ENCODE measurements around the gene PAPSS2.

Gene PAPSS2

DNA sequence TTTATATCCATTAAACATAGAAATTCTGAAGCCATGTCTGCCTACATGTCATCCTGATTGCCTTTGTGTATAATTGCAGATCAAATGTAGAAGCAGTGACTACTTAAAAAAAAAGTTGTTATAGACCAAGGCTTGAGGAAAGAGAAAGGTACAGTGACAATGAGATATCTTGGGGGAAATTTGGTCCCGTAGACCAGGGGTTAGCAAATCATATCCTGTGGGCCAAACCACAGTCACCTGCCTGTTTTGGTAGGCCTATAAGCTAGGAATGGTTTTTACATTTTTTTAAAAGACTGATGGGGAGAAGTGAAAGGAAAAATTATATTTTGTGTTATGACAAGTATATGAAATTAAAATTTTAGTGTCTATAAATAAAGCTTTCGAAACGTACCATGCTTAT lies 12.9 kb downstream of the PAPSS2 start:
- no peak for DNase-seq

DNA sequence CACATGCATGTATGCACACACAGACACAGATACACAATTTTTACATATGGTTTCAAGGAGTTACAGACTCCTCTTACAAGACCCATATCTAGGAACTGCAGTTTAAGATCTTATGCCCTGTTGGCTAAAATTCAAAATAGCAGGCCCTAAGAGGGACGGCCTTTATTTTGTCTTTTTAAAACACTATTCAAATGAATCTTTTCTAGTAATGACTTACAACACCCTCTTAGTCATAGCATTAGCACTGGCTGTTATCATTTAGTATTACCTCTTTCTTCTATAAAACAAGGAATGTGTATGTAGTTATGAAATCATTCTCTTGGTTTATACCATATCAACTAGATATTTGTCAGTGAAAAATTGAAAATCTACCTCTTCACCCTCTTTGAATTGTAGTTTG lies 15.3 kb downstream of the PAPSS2 start:
- DNase-seq: no peak

DNA sequence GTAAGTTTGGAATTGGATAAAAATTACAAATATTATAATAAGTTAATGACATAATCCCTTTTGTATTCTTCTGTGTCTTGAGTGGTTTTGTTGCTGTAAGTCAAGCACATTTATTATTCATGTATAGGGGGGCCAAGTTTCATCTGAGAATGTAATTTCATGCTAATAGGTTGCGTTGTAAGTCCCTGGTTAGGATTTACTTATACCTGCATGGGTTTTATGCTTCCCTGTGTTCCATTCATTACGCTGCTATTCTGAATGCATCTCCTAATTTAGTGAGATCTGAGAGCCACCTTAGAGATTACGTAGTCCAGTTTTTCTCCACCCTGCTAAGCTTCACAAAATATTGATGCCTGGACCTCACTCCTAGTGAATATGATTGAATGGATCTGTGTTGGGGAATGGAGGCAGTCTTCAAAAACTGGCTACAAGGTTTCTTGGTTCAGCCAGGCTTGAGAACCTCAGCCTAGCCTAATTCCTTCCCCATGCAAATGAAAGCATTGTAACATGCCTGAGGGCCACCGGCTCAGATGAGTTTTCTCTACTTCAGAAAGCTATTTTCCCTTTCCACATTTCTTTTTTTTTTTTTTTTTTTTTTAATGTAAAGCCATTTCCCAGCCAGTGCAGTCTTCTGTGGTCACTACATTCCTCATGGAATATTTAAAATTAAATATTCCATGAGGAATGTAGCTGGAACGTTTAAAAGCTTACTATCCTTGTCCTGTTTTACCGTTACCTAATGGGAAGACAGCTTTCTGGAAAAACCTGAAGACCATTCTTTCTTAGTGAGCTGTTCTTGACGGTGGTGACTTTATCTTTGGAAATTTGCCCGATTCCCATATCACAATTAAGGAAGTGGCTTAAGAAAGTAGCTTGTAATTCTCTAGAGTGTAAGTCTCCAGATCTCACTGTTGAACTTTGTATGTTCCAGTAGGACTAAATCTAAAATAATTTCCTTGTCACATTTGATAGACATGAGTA lies 16.0 kb downstream of the PAPSS2 start:
- no peak for DNase-seq

DNA sequence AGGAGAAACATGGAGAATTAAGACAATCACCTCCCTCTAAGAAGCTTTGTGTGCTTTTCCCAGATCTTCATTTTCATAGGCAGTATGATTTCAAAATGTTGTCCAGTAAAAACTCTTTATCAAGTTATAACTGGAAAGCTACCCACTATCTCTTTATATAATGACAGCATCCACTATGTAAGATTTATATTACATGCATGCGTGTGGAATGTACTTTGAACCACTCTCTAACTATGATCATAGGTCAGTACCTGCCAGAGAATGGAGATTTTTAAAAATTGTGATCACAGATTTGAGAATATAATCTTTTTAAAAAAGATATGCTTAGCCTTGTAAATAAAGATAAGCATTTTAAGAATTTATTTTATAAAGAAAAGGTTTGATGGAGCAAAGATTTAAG lies 17.9 kb downstream of the PAPSS2 start:
- DNase-seq: no peak

DNA sequence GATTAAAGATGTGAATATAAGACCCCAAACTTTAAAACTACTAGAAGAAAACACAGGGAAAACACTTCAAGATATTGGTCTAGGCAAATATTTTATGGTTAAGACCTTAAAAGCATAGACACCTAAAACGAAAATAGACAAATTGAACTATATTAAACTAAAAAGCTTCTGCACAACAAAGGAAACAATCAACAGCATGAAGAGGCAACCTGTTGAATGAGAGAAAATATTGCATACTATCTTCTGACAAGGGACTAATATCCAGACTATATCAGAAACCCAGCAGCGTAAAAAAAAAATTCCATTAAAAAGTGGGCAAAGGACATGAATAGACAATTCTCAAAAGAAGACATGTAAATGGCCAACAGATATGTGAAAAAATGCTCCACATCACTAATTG lies 18.6 kb downstream of the PAPSS2 start:
- no peak for DNase-seq

DNA sequence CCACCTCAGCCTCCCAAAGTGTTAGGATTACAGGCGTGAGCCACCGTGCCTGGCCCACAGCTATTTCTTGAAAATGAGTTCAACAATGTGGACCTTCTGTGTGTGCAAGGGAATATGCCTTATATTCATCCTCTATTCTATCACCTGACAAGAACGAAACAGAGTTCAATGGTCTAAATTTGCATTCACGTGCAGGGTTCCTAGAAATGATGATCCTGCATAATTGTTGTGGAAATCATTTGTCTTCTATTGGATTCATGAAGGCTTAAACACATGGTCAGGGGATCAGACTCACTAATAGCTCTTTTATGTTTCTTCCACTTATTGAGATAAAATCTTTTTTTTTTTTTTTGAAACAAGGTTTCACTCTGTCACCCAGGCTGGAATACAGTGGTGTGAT lies 23.7 kb downstream of the PAPSS2 start:
- no peak for DNase-seq

DNA sequence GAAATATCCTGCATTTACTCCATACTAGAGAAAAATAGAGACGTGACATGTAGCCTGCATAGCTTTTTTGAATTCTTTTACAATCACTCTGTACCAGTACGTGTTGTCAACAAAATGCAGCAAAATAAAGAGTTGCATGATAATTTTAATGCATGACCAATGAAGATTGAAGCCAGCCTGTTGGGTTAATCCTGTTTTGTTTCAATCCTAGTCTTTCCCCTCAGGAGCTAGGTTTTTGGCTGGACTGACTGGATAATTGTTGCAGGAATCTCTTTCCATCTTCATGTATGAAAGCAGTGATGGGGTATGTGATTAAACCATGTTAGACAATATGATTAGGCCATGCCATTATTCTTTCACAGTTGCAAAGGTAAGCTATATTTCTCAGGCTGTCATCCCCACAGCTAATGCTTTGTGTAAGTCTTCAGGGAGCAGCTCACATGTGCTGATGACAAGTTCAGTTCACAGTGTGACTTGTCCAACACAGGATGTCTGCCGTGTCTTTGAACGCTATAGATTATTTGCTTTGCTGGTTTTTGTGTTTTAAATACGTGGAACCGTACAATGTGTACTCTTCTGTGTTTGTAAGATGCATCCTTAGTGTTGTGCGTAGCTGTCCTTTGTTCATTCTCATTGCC lies 24.4 kb downstream of the PAPSS2 start:
- DNase-seq: no peak

DNA sequence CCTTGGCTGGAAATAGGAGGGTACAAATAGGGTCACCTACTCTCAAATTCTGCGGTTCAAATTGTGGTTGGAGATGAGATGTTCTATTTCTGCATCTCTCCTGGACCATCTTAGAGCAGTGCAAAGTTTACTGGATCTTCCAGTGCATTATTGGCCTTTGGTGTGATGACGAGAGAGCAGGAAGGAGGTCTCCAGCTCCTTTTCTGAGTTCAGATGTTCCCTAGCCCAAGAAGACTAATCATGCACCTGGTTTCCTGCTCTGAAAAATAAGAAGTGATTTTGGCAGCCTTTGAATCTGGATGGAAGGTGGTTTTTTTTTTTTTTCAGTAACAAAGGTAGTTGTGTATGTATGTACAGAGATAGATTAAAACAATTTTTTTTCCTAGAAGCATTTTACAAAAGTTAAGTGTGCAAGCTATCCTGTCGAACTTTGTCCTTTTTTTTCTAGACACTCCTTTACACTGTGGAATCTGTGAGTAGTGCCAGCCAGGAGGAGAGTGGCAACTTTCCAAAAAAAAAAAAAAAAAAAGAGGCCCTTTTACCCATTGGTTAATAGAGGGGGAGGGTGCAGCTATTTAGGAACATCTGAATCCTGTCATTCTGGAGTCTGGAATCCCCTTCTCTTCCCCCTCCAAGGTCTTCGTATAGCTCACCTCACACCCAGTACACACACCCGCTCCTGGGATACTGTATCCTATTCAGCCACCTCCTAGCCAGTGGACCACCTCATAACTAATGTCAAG lies 26.3 kb downstream of the PAPSS2 start:
- DNase-seq: no peak

DNA sequence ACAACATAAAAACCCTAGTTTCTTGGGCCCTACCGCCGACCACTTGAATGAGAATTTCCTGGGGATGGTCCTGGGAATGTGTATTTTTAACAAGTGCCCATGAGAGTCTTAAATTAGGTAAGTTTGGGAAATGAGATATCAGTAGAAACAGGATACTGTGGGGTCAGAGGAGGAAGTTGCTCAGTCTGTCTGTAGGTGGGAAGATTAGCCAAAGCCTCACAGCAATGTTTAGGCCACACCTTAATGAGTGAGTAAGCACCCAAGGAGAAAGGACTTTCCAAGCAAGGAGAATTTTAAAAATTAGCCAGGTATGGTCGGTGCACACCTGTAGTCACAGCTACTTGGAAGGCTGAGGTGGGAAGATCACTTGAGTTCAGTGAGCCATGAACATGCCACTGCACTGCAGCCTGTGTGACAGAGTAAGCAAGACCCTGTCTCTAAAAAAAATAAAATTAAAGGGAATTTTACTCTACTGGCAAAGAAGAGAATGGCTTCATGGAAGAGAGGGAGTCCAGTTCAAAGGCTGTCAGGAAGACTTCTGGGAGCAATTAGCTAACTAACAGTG lies 31.9 kb downstream of the PAPSS2 start:
- DNase-seq: no peak

DNA sequence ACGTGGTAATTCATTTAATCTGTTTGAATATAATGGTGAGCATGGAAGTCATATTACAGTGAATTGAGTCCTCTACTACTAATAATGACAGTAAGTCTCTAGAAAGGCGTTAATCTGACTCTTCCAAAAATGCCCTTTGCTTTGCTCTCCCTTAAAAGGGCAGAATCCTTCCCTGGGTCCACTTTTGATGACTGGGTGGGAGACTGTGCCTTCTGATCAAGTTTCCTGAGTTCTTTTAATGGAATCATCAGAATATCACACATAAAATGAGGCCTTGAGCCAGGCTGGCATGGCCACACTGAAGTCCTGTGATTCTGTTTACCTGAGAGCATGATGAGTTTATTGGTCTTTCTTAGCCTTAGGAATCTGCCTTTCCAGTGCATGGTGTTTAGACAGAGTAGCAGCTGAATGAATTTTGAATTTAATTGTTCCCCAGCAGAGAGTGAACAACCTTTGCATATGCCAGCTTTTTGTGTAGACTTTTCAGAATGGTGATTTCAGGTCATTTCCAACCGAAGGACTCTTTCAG lies 33.3 kb downstream of the PAPSS2 start:
- no peak for DNase-seq

DNA sequence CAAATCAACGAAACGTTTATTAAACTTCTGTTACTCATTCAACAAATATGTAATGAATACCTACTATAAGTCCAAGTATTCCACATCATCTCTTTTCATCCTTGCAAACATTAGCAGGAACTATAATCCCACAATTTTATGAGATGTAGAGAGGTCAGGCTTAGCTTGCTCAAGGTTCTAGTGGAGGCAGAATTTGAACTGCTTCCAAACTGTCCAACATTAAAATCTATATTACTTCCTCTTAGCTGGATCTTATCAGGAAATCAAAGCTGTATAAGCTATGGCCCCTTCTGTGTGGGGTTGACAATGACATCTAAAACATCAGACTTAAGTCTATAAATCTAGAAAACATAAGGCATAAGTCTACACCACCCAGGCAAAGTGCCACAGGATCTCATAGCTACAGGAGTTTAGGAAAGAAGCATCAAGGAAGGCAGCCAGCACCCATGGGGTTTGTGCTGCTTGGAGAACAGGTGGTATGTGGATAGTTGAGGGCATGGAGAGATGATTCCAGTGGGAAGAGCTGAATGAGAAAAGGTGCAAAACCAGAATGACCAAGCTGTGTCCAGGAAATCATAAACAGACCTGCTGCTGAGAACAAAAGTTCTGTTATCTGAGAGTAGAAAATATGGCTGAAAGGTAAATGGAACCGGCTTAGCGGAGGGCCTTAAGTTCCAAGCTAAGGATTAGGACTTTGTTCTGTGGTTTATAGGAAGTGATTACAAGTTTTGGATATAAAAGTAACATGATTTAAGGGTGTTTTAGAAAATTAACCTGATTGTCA lies 34.5 kb downstream of the PAPSS2 start:
- no peak for DNase-seq

DNA sequence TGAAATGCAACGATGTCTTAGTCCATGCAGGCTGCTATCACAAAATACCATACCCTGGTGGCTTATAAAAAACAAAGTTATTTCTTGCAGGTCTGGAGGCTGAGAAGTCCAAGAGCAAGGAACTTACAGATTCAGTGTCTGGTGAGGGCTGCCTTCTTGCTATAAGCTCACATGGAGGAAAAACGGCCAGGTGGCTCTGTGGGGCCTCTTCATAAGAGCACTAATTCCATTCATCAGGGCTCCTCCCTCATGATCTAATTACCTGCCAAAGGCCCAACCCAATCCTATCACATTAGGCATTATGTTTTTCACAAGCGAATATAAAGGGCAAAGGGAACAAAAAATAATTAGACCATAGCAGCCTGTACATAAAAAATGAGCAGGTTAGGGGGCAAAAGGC lies 35.4 kb downstream of the PAPSS2 start:
- no peak for DNase-seq

DNA sequence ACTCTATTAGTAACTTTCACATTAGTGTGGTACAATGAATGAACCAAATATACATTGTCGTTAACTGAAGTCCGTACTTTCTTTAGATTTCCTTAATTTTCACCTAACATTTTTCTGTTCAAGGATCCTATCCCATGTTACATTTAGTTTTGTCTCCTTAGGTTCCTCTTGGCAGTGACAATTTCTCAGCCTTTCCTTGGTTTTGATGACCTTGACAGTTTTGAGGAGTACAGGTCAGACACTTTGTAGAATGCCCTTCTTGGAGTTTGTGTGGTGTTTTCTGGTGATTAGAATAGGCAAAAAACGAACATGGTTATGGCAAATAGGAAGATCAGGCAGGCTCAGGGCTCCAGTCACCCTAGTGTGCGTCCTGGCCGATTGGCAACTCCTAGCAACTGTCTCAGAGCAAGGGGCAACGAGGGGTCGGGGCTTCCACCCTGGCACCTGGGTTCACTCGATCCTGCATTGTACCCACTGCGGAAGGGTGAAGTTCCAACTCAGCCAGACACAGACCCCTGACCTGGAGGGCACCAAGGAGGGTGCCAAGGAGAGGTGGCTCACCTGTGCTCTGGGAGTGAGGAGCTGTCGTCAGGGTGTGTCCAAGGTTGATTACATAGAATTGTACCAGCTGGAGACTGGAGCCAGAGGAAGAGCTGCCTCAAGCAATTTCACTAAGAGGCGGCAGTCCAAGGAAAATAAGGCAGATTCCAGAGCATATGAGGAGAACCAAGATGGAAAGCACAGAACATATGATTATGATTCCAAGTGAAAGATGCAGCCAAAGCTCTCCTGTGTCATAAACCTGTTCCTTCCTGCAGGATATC lies 37.5 kb downstream of the PAPSS2 start:
- no peak for DNase-seq

DNA sequence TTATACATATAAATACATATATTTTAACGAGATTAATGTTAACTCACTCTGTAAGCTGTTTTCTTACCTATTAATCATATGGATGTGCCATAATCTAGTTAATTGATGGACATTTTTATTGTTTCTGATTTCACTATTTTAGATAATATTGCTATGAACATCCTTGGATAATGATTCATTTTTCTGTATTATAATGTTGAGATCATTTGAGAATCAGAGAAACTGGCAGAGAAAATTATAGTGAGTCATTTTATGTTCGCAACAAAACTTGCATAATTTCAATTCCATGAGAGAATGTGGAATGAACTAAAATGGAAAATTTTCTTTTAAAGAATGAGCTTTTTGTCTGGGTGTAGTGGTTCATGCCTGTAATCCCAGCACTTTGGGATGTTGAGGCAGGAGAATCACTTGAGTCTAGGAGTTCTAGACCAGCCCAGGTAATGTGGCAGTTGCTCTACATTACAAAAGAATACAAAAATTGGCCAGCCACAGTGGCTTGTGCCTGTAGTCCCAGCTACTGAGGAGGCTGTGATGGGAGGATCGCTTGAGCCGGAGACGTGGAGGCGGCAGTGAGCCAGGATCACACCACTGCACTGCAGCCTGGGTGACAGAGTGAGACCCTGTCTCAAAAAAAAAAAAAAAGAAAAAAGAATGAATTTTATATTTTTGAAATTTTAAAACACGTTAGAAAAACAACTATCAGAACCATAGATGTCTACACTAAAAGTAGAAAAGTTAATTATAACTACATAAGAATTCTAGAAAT lies 40.5 kb downstream of the PAPSS2 start:
- DNase-seq: no peak

DNA sequence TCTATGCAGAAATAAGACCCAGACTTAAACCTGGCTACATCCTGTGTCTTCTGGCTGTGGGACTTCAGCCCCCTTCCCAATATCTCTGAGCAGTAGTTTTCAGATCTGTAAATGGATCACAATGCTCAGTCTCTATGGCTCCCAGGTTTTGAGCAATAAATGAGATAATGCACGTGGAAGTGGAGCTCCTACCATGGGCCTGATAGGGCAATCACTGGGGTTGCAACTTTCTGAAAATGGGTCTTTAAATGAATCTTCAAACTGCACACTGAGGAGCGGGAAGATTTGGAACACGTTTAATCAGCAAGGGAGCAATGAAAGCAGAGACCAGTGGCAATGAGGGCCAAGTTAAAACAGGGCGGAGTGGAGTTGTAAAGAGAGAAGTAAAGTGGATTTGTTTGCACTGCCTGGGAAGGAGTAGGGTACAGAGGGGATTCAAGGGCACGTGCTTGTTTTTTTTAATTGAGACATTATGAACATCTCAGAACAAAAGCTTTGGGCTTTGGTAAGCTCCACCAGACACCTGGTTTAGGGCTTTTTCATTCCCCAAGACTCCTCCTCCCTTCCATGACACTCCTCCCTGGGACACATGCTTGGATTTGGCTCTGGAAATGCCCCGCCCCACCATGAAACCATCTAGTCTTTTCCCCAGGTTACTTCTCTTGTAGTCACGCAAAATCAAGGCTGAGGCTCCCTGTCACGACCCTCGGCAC lies 42.7 kb downstream of the PAPSS2 start:
- DNase-seq: no peak

DNA sequence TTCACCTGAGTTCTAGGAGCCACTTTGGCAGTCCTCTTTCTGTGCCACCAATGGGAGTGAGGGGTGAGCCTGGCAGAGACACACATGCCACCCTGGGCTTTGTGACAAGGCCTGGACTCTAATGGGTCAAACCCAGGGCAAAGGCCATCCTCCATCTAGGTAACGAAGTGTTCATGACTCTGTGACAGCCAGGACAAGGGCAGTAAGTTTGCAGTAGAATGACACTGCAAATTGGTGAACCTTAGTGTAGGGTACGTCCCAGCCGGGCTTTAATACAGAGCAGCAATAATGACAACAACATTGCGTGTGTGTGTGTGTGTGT lies 43.3 kb downstream of the PAPSS2 start:
- no peak for DNase-seq

DNA sequence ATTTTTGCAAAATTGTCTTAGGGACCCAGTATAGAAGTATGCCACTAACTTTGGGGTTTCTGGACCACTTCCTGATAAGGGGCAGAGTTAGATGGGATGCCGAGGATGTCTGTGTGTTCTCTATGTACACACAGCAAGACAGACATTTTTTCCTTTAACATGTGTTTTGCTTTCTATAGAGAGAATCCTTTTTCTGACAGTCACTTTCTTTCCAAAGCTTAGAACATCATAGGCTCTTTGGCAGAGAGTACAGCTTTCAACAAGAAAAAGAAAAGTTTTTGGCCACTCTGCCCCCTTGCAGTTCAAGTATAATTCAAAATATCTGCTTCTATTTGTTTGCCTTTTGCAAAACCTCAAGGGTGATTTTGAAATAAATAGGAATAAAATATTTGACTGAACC lies 44.1 kb downstream of the PAPSS2 start:
- no peak for DNase-seq

DNA sequence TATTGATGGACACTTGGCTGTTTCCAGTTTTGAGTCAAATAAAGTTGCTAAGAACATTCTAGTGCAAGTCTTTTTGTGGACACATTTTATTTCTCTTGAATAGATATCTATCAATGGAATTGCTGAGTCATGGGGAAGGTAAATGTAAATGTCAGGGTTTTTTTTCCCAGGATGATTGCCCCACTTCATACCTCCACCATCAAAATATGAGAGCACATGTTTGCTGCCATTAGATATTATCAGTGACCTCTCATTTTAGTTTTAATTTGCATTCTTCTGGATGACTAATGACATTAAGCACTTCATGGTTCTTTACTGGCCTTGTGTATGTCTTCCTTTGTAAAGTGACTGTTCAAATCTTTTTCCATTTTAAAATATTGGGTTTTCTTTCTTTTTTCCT lies 45.7 kb downstream of the PAPSS2 start:
- DNase-seq: no peak

DNA sequence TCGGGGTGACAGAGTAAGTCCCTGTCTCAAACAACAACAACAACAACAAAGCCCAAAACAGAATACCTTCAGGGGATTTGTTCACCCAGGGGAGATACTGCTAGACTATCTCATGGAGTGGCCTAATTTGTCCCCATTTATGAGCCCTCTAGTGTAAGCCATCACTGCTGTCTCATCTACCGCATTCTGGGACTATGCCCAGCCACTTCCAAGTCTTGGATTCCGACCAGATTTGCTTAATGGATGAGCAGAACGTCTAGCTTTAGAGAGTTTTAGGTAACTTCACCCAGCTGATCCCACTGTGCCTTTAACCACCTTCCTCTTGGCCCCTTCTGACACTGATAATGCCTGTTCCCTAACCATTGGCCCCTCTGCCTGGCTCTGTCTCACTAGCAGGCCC lies 47.1 kb downstream of the PAPSS2 start:
- no peak for DNase-seq

DNA sequence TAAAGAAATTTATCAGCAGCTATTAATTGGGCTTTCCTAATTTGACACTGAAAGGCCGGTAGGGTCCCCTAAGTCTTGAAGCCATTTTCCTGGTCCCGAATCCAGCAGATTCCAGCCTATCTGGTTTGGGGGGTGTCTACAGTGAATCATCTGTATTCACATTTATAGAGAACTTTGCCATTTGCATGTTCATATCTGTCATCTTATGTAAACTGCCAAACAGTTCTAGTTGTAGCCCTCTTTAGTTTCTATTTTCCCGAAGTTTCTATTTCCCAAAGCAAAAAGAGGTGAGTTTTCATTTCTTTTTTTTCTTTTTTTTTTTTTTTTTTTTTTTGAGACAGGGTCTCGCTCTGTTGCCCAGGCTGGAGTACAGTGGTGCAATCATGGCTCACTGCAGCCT lies 47.6 kb downstream of the PAPSS2 start:
- DNase-seq: no peak

All from CD4-positive, alpha-beta T cell treated with Interferon alpha-2 for 1 hour (primary cell).